Uterus (tissue), 4 donors: ENCODE measurements around the gene ADAMTS2. TPM values are rescaled to one million over a fixed set of nuclear protein-coding genes. Genes with fewer than 3 reads are reported as not detected.

Experiments used
- DNase-seq, 2 donors: peaks; one replicate each; pipeline ENCODE4 v3.0.0-alpha.2; 2019 to 2020
- H3K27ac ChIP-seq, 2 donors: fragments of 200-600 bp; sonication (generic); 1 replicate in 1 of 2; 2 replicates in 1 of 2; pipeline ENCODE4 v1.5.1; 2016 to 2018
- H3K27me3 ChIP-seq, 2 donors: fragments of 200-600 bp; sonication (generic); one replicate each; pipeline ENCODE4 v1.5.1; 2018 to 2019; ENCODE audit warnings: control low read depth in 1 of 2
- H3K36me3 ChIP-seq, 2 donors: fragments of 200-600 bp; sonication (generic); one replicate each; pipeline ENCODE4 v1.5.1; 2019; ENCODE audit warnings: control low read depth in 1 of 2
- H3K4me1 ChIP-seq, 2 donors: fragments of 200-600 bp; sonication (generic); one replicate each; pipeline ENCODE4 v1.5.1; 2018 to 2019; ENCODE audit warnings: control low read depth in 1 of 2
- H3K4me3 ChIP-seq, 2 donors: fragments of 200-600 bp; sonication (generic); 1 replicate in 1 of 2; 2 replicates in 1 of 2; pipeline ENCODE4 v1.5.1; 2018 to 2019; ENCODE audit warnings: mild to moderate bottlenecking in 1 of 2
- H3K9me3 ChIP-seq, 2 donors: fragments of 200-600 bp; sonication (generic); one replicate each; pipeline ENCODE4 v1.5.1; 2019; ENCODE audit warnings: control low read depth in 1 of 2
- POLR2A ChIP-seq, 2 donors: fragments of 450-650 bp; IDR thresholded peaks; one replicate each; pipeline ENCODE4 v1.6.1; 2016; ENCODE audit warnings: antibody characterized with exemption in 2 of 2, mild to moderate bottlenecking in 1 of 2, moderate library complexity in 1 of 2
- intact Hi-C: fragments of 100-400 bp; cut with DNase I; formaldehyde crosslinking; loops from one replicate; pipeline ENCODE4 v1.15.1; 2023; ENCODE audit warnings: low total_unique reads
- total RNA-seq, 4 donors: library from RNA; depleted of rRNA in 3 of 4; stranded (reverse); fragments of >200 nt in 3 of 4; gene quantifications; one replicate each; pipeline versions ENCODE4 v1.1.0 to v1.2.4, GENCODE V29; 2014 to 2023
- TF ChIP-seq, protein P1 (sequence below), 4 experiments: fragments of 200-600 bp in 2 of 4; fragments of 450-650 bp in 2 of 4; sonication (generic) in 2 of 4; IDR thresholded peaks; one replicate each; pipeline ENCODE4 v1.5.1; 2016 to 2019; ENCODE audit warnings: antibody characterized with exemption in 4 of 4, mild to moderate bottlenecking in 2 of 4, moderate library complexity in 1 of 4
- donor health status: DM: yes; HTN: yes; CAD: no.

Gene ADAMTS2
- total RNA-seq, 4 donors from 2014 or later = 4.1 to 97.1 (median 40.3) TPM

DNA sequence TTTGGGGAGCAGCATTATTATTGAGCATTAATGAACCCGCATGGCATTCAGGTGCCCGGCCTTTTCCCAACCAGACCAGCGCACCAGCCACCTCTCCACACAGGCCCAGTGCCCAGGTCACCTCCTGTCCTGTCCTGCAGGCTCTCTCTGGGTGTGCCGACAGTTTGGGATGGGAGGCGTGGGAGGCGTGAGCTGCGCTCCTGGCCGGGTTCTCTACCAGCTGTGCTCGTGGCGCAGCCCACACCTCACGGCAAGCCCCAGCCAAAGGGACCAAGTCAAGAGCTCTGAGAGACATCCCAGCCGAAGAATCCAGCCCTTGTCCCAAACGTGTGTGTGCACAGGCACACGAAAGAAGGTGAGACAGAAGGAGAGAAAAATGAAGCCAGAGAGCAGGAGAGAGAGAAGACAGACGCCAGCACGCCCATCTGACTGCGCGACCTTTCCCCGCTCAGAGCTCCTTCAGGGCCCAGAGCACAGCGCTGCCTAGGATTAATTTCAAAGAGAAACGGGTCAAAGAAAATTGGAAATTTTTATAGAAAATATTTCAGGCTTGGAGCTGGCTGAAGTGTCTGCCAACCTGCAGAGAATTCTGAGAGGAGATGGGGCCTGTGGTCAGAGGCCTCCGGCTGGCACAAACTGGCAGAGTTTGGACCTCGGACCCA is 81.7 kb downstream of the ADAMTS2 start:
- no peaks in the 10 kb centered on the region for H3K27me3 ChIP-seq
- H3K4me1 ChIP-seq = peaks cover 21 to 27% of the 10 kb centered on the region in 2 donors
- peak overlapping the region; percentile 88 to 91 for H3K27ac ChIP-seq
- intact Hi-C loops = no loop called here
- peak; percentile 44 to 64 for DNase-seq
- no peak overlapping the region for H3K4me3 ChIP-seq
- H3K9me3 ChIP-seq = no peaks in the 10 kb centered on the region
- no peak for TF ChIP-seq POLR2A (IDR thresholded peaks at IDR 0.05)
- TF ChIP-seq, protein P1, sequence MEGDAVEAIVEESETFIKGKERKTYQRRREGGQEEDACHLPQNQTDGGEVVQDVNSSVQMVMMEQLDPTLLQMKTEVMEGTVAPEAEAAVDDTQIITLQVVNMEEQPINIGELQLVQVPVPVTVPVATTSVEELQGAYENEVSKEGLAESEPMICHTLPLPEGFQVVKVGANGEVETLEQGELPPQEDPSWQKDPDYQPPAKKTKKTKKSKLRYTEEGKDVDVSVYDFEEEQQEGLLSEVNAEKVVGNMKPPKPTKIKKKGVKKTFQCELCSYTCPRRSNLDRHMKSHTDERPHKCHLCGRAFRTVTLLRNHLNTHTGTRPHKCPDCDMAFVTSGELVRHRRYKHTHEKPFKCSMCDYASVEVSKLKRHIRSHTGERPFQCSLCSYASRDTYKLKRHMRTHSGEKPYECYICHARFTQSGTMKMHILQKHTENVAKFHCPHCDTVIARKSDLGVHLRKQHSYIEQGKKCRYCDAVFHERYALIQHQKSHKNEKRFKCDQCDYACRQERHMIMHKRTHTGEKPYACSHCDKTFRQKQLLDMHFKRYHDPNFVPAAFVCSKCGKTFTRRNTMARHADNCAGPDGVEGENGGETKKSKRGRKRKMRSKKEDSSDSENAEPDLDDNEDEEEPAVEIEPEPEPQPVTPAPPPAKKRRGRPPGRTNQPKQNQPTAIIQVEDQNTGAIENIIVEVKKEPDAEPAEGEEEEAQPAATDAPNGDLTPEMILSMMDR (IDR thresholded peaks at IDR 0.05) = no peak
- no peaks in the 10 kb centered on the region for H3K36me3 ChIP-seq

DNA sequence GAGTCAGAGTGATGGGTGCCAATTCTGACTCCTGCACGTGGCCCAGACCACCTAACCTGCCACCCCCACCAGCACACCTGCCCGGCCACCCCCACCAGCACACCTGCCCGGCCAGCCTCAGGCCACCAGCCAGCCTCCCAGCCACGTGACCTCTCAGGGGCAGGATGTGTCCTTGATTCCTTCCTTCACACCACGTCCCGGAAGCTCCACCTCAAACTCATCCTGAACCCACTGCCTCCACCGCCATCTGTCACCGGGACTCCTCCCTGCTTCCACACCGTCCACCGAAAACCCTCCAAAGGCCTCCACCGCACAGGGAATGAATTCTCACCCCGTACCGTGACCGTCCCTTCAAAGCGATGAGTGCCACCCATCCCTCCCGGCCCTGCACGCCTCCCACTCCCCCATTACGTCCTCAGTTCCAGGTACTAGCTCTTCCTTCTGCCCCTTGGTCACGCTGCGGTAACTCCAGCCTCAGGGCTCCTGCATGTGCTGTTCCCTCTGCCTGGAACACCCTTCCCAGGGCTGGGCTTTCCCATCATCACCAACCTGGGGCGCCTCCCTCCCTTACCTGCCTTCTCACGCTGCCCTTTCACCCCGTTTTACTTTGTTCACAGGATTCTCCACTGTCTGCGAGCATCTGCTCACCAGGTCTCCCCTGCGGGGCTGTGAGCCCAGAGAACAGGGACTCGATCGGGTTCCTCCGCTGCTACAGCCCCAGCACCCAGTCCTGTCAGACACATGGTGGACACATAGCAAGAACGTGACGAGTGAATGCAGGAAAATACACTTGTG is 82.9 kb downstream of the ADAMTS2 start:
- DNase-seq = peak; percentile 12 to 15
- Histone ChIP-seq H3K4me1 (peaks cover 21 to 23% of the 10 kb centered on the region in 2 donors), H3K4me3 (no peak overlapping the region), H3K27me3 (no peaks in the 10 kb centered on the region), H3K27ac (no peak overlapping the region), H3K36me3 (no peaks in the 10 kb centered on the region), H3K9me3 (no peaks in the 10 kb centered on the region)
- no peak for TF ChIP-seq POLR2A (IDR thresholded peaks at IDR 0.05)
- TF ChIP-seq, protein P1 (IDR thresholded peaks at IDR 0.05) = no peak
- intact Hi-C loops = no loop called here

DNA sequence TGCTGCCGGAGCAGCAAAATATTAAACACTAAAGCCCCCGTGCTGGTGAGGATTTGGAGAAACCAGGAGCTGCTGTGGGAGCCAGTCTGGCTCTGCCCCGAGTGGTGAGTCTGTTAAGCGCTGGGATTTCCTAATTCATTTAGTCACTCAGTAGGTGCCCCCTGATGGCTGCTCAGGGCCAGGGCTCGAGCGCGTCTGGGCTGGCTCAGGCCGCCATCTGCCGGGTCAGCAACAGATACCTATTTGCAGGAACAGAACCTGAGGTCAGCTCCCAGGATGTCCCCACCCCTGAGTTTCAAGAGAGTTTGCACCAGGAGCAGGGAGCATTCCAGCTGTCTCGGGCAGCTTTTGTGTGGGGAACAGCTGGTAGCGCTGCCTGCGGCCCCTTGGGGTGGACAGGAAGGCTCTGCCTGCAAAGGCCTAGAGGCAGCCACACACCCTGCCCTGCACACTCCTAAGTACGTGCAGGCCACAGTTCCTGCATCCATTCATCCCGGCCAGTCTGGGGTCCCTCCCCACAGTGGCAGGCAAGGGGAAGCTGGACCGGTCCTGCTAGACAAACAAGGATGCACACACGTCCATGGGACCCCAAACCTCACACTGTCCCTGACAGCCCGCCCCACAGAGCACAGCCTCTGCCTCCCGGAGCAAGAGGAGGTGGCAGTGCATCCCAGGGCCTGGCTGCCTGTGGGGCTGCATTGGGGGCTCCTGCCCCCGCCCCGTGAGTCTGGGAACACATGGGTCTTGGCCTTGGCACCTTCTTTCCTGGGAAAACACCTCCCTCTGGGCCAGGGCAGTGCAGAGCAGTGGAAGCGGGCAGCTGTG is 83.7 kb downstream of the ADAMTS2 start:
- H3K4me1 ChIP-seq = peaks cover 13 to 15% of the 10 kb centered on the region in 2 donors
- peak overlapping the region in 1 of 2 donors; percentile 2 for H3K27ac ChIP-seq
- intact Hi-C loops = no loop called here
- H3K4me3 ChIP-seq = no peak overlapping the region
- H3K27me3 ChIP-seq = no peaks in the 10 kb centered on the region
- peak; percentile 27 to 38 for DNase-seq
- TF ChIP-seq, protein P1 (IDR thresholded peaks at IDR 0.05) = peak in 2 of 4 experiments; percentile 10 to 33
- no peak for TF ChIP-seq POLR2A (IDR thresholded peaks at IDR 0.05)
- no peaks in the 10 kb centered on the region for H3K36me3 ChIP-seq
- H3K9me3 ChIP-seq = no peaks in the 10 kb centered on the region

- Histone ChIP-seq H3K27ac (no peak overlapping the region), H3K4me1 (peaks cover 6 to 10% of the 10 kb centered on the region in 2 donors), H3K27me3 (no peaks in the 10 kb centered on the region), H3K9me3 (no peaks in the 10 kb centered on the region), H3K36me3 (no peaks in the 10 kb centered on the region), H3K4me3 (no peak overlapping the region)
- peak; percentile 11 to 13 for DNase-seq
- intact Hi-C loops = no loop called here
- TF ChIP-seq, protein P1 (IDR thresholded peaks at IDR 0.05) = no peak
- TF ChIP-seq POLR2A (IDR thresholded peaks at IDR 0.05) = no peak
Observed at GRCh38 chr5:179260324-179261070, 84.8 kb downstream of the ADAMTS2 start.
